Measurements from ENCODE around the gene SHISAL1.

SHISAL1 gene

GRCh38 chr22:44267856-44268255 lies 44.9 kb downstream of the SHISAL1 start:
- no peak overlapping the region for H3K27ac Mint-ChIP-seq (ENCODE audit: low read depth)
- no peaks in the 10 kb centered on the region for H3K4me1 Mint-ChIP-seq
- ATAC-seq (replicated peaks; ENCODE audit: extremely low read depth, poor library complexity, severe bottlenecking) = no peak
- H3K4me3 Mint-ChIP-seq = no peak overlapping the region
- DNase-seq (ENCODE audit: low spot score in 2 of 2) = no peak
- H3K9me3 Mint-ChIP-seq = no peaks in the 10 kb centered on the region
- H3K36me3 Mint-ChIP-seq (ENCODE audit: insufficient read depth) = no peaks in the 10 kb centered on the region
- peaks cover 10% of the 10 kb centered on the region for H3K27me3 Mint-ChIP-seq

GRCh38 chr22:44266796-44267760 lies 45.7 kb downstream of the SHISAL1 start:
- Mint-ChIP-seq H3K9me3 (no peaks in the 10 kb centered on the region), H3K36me3 (ENCODE audit: insufficient read depth) (no peaks in the 10 kb centered on the region), H3K4me3 (no peak overlapping the region), H3K27me3 (peaks cover 10% of the 10 kb centered on the region), H3K27ac (ENCODE audit: low read depth) (no peak overlapping the region), H3K4me1 (no peaks in the 10 kb centered on the region)
- ATAC-seq (replicated peaks; ENCODE audit: extremely low read depth, poor library complexity, severe bottlenecking) (no peak), DNase-seq (ENCODE audit: low spot score in 2 of 2) (no peak)

GRCh38 chr22:44263547-44263946 lies 49.2 kb downstream of the SHISAL1 start:
- DNase-seq (ENCODE audit: low spot score in 2 of 2) (no peak), ATAC-seq (replicated peaks; ENCODE audit: extremely low read depth, poor library complexity, severe bottlenecking) (no peak)
- no peaks in the 10 kb centered on the region for H3K36me3 Mint-ChIP-seq (ENCODE audit: insufficient read depth)
- peaks cover 10% of the 10 kb centered on the region for H3K27me3 Mint-ChIP-seq
- no peak overlapping the region for H3K4me3 Mint-ChIP-seq
- H3K27ac Mint-ChIP-seq (ENCODE audit: low read depth) = no peak overlapping the region
- no peaks in the 10 kb centered on the region for H3K9me3 Mint-ChIP-seq
- H3K4me1 Mint-ChIP-seq = peaks cover 13% of the 10 kb centered on the region

- Mint-ChIP-seq H3K4me3 (no peak overlapping the region), H3K27me3 (peaks cover 5% of the 10 kb centered on the region), H3K27ac (ENCODE audit: low read depth) (no peak overlapping the region), H3K9me3 (no peaks in the 10 kb centered on the region), H3K36me3 (ENCODE audit: insufficient read depth) (no peaks in the 10 kb centered on the region), H3K4me1 (peaks cover 13% of the 10 kb centered on the region)
- DNase-seq (ENCODE audit: low spot score in 2 of 2) (no peak), ATAC-seq (replicated peaks; ENCODE audit: extremely low read depth, poor library complexity, severe bottlenecking) (no peak)
These were observed 50.7 kb downstream of the SHISAL1 start for GRCh38 chr22:44261861-44262595.

- no peak overlapping the region for H3K4me3 Mint-ChIP-seq
- H3K9me3 Mint-ChIP-seq = no peaks in the 10 kb centered on the region
- H3K27ac Mint-ChIP-seq (ENCODE audit: low read depth) = no peak overlapping the region
- ATAC-seq (replicated peaks; ENCODE audit: extremely low read depth, poor library complexity, severe bottlenecking) (no peak), DNase-seq (ENCODE audit: low spot score in 2 of 2) (no peak)
- H3K36me3 Mint-ChIP-seq (ENCODE audit: insufficient read depth) = no peaks in the 10 kb centered on the region
- peaks cover 13% of the 10 kb centered on the region for H3K27me3 Mint-ChIP-seq
- peaks cover 13% of the 10 kb centered on the region for H3K4me1 Mint-ChIP-seq
These were observed 51.4 kb downstream of the SHISAL1 start for GRCh38 chr22:44261164-44261860.

- no peaks in the 10 kb centered on the region for H3K36me3 Mint-ChIP-seq (ENCODE audit: insufficient read depth)
- no peak for DNase-seq (ENCODE audit: low spot score in 2 of 2)
- no peak for ATAC-seq (replicated peaks; ENCODE audit: extremely low read depth, poor library complexity, severe bottlenecking)
- H3K4me1 Mint-ChIP-seq = peaks cover 13% of the 10 kb centered on the region
- H3K4me3 Mint-ChIP-seq = no peak overlapping the region
- H3K27ac Mint-ChIP-seq (ENCODE audit: low read depth) = no peak overlapping the region
- H3K27me3 Mint-ChIP-seq = peaks cover 21% of the 10 kb centered on the region
- H3K9me3 Mint-ChIP-seq = no peaks in the 10 kb centered on the region
These were observed 52.3 kb downstream of the SHISAL1 start for GRCh38 chr22:44260216-44261035.

GRCh38 chr22:44259366-44260215 lies 53.2 kb downstream of the SHISAL1 start:
- no peak for DNase-seq (ENCODE audit: low spot score in 2 of 2)
- no peaks in the 10 kb centered on the region for H3K36me3 Mint-ChIP-seq (ENCODE audit: insufficient read depth)
- no peaks in the 10 kb centered on the region for H3K9me3 Mint-ChIP-seq
- ATAC-seq (replicated peaks; ENCODE audit: extremely low read depth, poor library complexity, severe bottlenecking) = no peak
- H3K27ac Mint-ChIP-seq (ENCODE audit: low read depth) = no peak overlapping the region
- H3K4me1 Mint-ChIP-seq = peaks cover 13% of the 10 kb centered on the region
- peaks cover 28% of the 10 kb centered on the region for H3K27me3 Mint-ChIP-seq
- no peak overlapping the region for H3K4me3 Mint-ChIP-seq

- Mint-ChIP-seq H3K4me1 (peaks cover 13% of the 10 kb centered on the region), H3K27me3 (peaks cover 28% of the 10 kb centered on the region), H3K4me3 (no peak overlapping the region), H3K9me3 (no peaks in the 10 kb centered on the region), H3K27ac (ENCODE audit: low read depth) (no peak overlapping the region), H3K36me3 (ENCODE audit: insufficient read depth) (no peaks in the 10 kb centered on the region)
- DNase-seq (ENCODE audit: low spot score in 2 of 2) (peak in 1 of 2 donors; percentile 3), ATAC-seq (replicated peaks; ENCODE audit: extremely low read depth, poor library complexity, severe bottlenecking) (no peak)
These were observed 55.9 kb downstream of the SHISAL1 start for GRCh38 chr22:44256556-44257485.

- Mint-ChIP-seq H3K9me3 (no peaks in the 10 kb centered on the region), H3K4me1 (peaks cover 6% of the 10 kb centered on the region), H3K27me3 (peaks cover 35% of the 10 kb centered on the region), H3K4me3 (no peak overlapping the region), H3K36me3 (ENCODE audit: insufficient read depth) (no peaks in the 10 kb centered on the region), H3K27ac (ENCODE audit: low read depth) (no peak overlapping the region)
- DNase-seq (ENCODE audit: low spot score in 2 of 2) = peak in 1 of 2 donors; percentile 2
- no peak for ATAC-seq (replicated peaks; ENCODE audit: extremely low read depth, poor library complexity, severe bottlenecking)
These were observed 56.7 kb downstream of the SHISAL1 start for GRCh38 chr22:44256085-44256484.

GRCh38 chr22:44254811-44255210 lies 57.9 kb downstream of the SHISAL1 start:
- H3K27ac Mint-ChIP-seq (ENCODE audit: low read depth) = no peak overlapping the region
- ATAC-seq (replicated peaks; ENCODE audit: extremely low read depth, poor library complexity, severe bottlenecking) = no peak
- H3K36me3 Mint-ChIP-seq (ENCODE audit: insufficient read depth) = no peaks in the 10 kb centered on the region
- H3K27me3 Mint-ChIP-seq = peaks cover 46% of the 10 kb centered on the region
- H3K4me3 Mint-ChIP-seq = no peak overlapping the region
- peaks cover 1% of the 10 kb centered on the region for H3K9me3 Mint-ChIP-seq
- H3K4me1 Mint-ChIP-seq = peaks cover 2% of the 10 kb centered on the region
- no peak for DNase-seq (ENCODE audit: low spot score in 2 of 2)

All from central memory CD8-positive, alpha-beta T cell (primary cell).